GM18907 (cell line): ENCODE results near the gene RAPGEF4.
A peak's percentile ranks its signal among the peaks of the same experiment; 100 is the strongest.

Experiments
- ATAC-seq: cut with Tn5 transposase; IDR thresholded peaks from one replicate; pipeline ENCODE4 v1.9.1; 2021; ENCODE audit warnings: mild to moderate bottlenecking, moderate library complexity; ENCODE audit not compliant: unreplicated experiment

Gene RAPGEF4

GRCh38 chr2:173053043-173053699, 317.5 kb downstream of the RAPGEF4 start:
- no peak for ATAC-seq

DNA sequence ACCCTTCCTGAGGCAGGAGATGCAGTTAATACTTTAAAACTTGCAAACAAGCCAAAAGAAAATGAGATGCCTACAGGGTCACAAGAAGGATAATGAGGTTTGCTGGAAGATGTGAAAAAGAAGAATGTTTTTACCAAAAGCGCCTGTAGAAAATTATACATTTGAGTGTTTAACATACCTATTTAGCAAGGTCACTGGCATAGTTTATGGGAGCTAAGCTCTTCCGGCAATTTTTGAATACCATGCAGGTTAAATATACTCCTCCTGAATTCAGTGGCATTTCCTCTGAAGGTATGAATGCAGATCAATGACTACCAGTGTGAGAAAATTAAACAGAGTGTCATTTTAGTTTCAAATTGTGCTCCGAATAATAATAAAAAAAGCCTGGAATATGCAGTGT, 318.8 kb downstream of the RAPGEF4 start:
- ATAC-seq, result no peak

DNA sequence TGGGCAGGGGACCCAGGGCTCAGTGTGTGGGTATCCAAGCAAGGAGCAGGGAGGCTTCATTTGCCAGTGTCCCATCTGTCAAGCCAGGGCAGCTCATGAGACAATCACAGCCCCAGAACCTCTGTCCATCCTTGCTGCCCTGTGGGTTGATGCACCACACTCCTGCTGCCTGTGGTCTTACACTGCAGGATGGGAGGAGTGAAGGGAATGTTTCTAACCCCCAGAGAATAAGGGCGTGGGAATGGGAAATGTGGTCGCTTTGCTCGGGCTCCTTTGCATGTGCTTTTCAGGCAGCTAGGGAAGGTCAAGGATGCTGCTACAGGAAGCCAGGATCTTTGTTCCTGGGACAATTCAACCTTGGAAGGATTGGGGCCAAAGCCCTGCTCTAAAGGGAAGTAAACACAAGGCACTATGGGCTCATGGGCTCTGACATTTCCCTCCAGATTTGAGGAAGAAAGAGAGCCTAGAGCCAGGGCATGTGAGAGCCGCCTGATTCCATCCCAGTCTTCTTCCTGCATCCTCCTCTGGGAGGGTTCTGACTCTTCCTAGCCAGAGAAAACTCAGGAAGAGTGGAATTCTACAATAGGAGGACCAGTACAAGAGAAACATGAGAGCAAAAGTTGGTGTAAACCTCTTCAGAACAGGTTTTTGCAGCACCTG, 321.2 kb downstream of the RAPGEF4 start:
- ATAC-seq, result no peak

DNA sequence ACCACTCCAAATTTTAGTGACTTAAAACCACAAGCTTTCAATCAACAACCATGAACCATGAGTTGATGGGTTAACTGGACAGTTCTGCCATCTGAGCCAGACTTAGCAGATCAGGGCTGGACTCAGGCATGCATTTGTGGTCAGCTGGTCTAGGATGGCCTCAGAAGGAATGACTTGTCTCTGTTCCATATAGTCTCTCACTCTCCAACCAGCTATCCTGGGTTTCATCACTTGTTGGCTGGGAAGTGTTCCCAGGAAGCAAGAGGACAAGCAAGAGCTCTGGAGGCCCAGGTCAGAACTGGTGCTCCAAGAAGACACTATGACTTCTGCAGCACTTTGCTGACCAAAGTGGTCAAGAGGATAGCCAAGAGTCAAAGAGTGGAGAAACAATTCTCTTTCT, 322.5 kb downstream of the RAPGEF4 start:
- no peak for ATAC-seq

GRCh38 chr2:173058673-173059072, 323.0 kb downstream of the RAPGEF4 start:
- ATAC-seq, result no peak

- no peak for ATAC-seq
These were observed 323.6 kb downstream of the RAPGEF4 start for GRCh38 chr2:173059292-173059691.

GRCh38 chr2:173059971-173060461, 324.4 kb downstream of the RAPGEF4 start:
- ATAC-seq, result no peak

DNA sequence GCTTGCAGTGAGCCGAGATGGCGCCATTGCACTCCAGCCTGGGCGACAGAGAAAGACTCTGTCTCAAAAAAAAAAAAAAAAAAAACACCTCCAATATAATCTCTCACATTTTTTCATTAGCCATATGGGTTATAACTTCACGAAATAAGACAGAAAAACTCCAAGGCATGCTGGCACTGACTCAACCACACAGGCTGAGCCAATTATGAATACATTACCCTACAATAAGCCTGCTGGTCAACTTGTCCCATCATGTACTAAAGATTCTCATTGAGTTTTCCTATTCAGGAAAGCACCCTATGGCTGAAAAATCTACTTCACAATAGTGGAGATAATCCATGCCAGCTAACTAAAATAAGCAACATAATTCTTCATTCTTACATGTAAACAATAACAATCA, 327.2 kb downstream of the RAPGEF4 start:
- ATAC-seq, result no peak

DNA sequence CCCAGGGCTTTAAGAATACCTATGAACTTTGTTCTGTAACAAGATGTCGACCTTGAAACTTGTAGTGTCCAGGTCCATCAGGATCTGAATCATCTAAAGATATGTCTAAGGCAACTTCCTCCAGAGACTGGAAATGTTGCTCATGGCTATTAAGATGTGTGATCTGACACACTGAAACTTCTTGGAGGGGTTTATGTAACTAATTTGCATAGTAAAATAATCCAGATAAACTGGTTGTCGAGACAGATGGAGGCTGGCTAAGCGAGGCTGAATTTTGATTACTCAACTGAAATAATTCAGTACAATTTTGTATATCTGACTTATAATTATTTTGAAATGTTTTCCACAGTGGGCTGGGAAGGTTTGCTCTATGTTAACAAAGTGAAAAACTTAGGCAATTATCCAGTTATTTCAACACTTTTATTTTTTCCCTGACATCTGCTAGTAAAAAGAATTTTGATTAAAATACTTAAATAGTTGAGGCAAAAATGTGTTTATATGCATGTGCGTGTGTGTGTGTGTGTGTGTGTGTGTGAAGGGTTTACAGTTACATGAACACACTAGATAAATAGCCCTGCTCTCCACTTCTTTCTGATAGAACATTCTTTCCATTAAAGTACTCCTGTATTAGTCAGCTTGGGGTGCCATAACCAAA, 328.6 kb downstream of the RAPGEF4 start:
- ATAC-seq, result no peak

GRCh38 chr2:173066887-173067676, 331.4 kb downstream of the RAPGEF4 start:
- no peak for ATAC-seq

- no peak for ATAC-seq
These were observed 339.6 kb downstream of the RAPGEF4 start for GRCh38 chr2:173075056-173075780.

DNA sequence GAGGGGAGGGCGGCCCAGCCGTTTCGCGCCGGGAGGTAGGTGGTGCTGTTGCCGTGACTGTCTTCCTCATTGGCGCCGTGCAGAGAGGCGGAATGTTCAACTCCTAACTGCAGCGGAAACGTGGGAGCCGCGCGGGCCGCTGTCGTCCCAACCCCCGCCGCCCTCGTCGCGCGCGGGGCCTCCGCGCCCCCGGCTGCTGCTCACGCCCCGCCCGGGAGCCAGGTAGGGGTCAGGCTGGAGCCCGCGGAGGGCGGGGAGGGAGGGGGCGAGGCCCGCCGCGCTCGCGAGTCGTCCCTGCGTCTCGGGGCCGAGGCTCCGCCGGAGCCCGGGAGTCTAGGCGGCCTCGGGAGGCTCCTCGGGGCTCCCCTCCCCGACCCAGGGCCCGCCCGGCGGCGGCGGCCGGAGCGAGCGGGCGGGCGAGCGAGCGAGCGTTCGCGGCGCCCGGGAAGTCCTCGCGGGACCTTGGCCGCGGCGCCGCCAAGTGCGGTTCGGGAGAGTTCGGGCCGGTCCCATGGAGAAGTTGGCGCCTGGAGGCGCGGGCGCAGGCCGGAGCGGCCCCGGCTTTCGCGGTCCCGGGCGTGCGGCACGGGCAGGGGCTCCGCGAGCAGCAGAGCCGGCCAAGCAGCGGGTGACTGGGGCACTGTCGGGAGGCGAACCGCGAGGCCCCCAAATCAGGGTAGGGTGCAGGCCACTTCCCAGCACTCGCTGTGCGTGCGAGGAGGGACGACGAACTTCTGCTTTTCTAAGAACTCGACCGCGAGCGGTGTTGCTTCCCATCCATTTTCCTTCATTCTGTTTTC, 340.3 kb downstream of the RAPGEF4 start, which contains the start of gene MAP3K20:
MAP3K20 (plus strand) TSS at position 66 of the 800 bp plus-strand sequence. CDS start 15,186 bp downstream, outside the sequence.
- ATAC-seq, result peak; percentile 67

- peak; percentile 40 for ATAC-seq
These were observed 341.1 kb downstream of the RAPGEF4 start for GRCh38 chr2:173076581-173077345.

DNA sequence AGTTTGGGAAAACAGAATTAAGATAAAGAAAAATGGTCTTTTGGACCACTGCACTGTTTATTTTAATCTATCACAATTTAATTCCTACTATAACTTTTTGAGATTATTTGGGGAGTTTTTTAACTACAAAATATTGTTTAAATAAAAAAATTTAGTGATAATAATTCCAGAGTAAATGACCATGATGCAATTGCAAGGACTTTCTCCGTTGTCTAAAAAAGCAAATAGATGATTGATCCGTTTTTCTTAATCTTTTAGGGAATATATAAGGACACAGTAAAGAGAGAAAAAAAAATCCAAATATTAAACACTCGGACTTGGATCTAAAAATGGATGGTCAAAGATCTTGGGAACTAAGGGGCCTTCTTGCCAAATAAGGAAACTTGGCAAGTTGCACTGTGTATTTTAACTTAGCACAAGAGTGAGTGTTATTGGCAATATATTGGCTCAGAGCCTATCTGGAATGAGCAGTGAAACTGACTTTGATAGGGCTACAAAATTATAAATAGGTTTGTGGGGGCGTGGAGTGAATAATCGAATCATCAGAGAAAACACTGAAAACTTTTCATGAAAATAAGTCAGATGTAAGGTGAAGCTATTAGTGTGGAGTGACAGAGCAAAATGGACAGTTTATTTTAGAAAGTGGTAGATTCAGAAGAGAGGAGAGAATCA, 342.0 kb downstream of the RAPGEF4 start:
- ATAC-seq, result no peak

- ATAC-seq, result no peak
These were observed 343.5 kb downstream of the RAPGEF4 start for GRCh38 chr2:173079141-173079540.

- ATAC-seq, result no peak
These were observed 344.6 kb downstream of the RAPGEF4 start for GRCh38 chr2:173079973-173080860.

DNA sequence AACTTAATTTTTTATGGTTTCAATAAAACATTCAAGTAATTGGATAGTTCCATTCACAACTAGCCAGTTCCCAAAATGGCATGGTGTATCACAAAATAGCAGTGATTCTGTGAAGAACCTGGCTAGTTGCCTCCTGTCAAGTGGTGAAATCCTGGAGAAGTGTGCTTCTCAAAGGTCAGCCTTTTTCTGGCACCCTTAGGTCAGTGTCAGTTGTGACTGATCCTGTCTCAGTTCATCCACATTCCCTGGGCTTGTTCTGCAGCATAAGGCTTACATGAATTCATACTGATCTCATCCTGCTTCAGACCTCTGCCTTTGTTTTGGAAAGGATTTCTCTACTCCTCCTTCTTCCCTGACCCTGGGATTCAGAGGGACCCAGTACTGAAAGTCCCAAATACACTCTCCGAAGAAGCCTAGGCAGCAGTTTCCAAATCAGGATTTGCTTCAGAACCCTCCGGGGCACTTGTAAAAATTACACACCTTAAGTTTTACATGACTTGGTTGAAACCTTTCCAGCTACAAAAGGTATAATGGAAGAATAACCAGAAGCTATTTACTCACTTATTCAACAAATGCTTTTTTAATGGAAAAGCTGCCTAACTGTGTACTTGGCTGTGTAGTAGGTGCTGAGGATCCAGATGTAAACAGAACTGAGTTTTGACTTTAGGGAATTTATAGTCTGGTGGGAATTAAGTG, 351.0 kb downstream of the RAPGEF4 start:
- ATAC-seq, result no peak
